Loucy (cell line): ENCODE measurements around the gene PBX1.

Experiments used
- H2AFZ ChIP-seq: fragments of 200-600 bp; sonication (generic); 2 replicates; pipeline ENCODE4 v1.6.0; 2016; ENCODE audit warnings: antibody characterized with exemption, mild to moderate bottlenecking, low read length, moderate library complexity
- H3F3A ChIP-seq: fragments of 200-600 bp; 2 replicates; pipeline ENCODE4 v1.6.0; 2016; ENCODE audit warnings: antibody characterized with exemption, low read depth, mild to moderate bottlenecking
- H3K27me3 ChIP-seq: fragments of 200-600 bp; sonication (generic); 2 replicates; pipeline ENCODE4 v1.6.1; 2014; ENCODE audit warnings: low read length, mild to moderate bottlenecking; ENCODE audit not compliant: insufficient read depth, poor library complexity, severe bottlenecking
- H3K36me3 ChIP-seq: fragments of 200-600 bp; sonication (generic); 2 replicates; pipeline ENCODE4 v1.6.1; 2016; ENCODE audit warnings: low read length; ENCODE audit not compliant: insufficient read depth
- H3K4me1 ChIP-seq: fragments of 200-600 bp; sonication (generic); 2 replicates; pipeline ENCODE4 v1.5.1; 2014; ENCODE audit warnings: low read length, mild to moderate bottlenecking; ENCODE audit not compliant: insufficient read depth, poor library complexity, severe bottlenecking
- H3K4me2 ChIP-seq: fragments of 200-600 bp; sonication (generic); 2 replicates; pipeline ENCODE4 v1.6.0; 2014; ENCODE audit warnings: antibody characterized with exemption, low read length, low read depth, mild to moderate bottlenecking; ENCODE audit not compliant: poor library complexity, severe bottlenecking
- H3K4me3 ChIP-seq: fragments of 200-600 bp; sonication (generic); 2 replicates; pipeline ENCODE4 v1.5.1; 2014; ENCODE audit warnings: low read length, mild to moderate bottlenecking, mixed read lengths; ENCODE audit not compliant: poor library complexity, severe bottlenecking
- H3K79me2 ChIP-seq: fragments of 200-600 bp; sonication (generic); 2 replicates; pipeline ENCODE4 v1.6.1; 2014; ENCODE audit warnings: low read length; ENCODE audit not compliant: insufficient read depth
- H3K9ac ChIP-seq: fragments of 200-600 bp; sonication (generic); 2 replicates; pipeline ENCODE4 v1.6.0; 2014; ENCODE audit warnings: mild to moderate bottlenecking, low read depth, low read length, moderate library complexity; ENCODE audit not compliant: poor library complexity, severe bottlenecking
- H3K9me2 ChIP-seq: fragments of 200-600 bp; sonication (generic); replicated peaks from 2 replicates; pipeline ENCODE4 v1.6.1; 2016; ENCODE audit warnings: low read depth, low read length, mixed read lengths
- H3K9me3 ChIP-seq: fragments of 200-600 bp; sonication (generic); 2 replicates; pipeline ENCODE4 v1.6.1; 2014; ENCODE audit warnings: mild to moderate bottlenecking, antibody characterized with exemption, low read length, low read depth; ENCODE audit not compliant: insufficient read depth
- H4K20me1 ChIP-seq: fragments of 200-600 bp; sonication (generic); 2 replicates; pipeline ENCODE4 v1.6.0; 2014; ENCODE audit warnings: antibody characterized with exemption, low read length, mild to moderate bottlenecking; ENCODE audit not compliant: insufficient read depth, poor library complexity, severe bottlenecking
- EZH2phosphoT487 ChIP-seq: fragments of 200-600 bp; IDR thresholded peaks from 2 replicates; pipeline ENCODE4 v1.6.1; 2018; ENCODE audit warnings: antibody characterized with exemption, mild to moderate bottlenecking, moderate library complexity, borderline replicate concordance
- TF ChIP-seq, protein P1 (sequence below): fragments of 200-600 bp; sonication (generic); conservative IDR thresholded peaks from 2 replicates; pipeline ENCODE4 v1.5.1; 2014; ENCODE audit warnings: mild to moderate bottlenecking, antibody characterized with exemption, low read length

PBX1 gene

DNA sequence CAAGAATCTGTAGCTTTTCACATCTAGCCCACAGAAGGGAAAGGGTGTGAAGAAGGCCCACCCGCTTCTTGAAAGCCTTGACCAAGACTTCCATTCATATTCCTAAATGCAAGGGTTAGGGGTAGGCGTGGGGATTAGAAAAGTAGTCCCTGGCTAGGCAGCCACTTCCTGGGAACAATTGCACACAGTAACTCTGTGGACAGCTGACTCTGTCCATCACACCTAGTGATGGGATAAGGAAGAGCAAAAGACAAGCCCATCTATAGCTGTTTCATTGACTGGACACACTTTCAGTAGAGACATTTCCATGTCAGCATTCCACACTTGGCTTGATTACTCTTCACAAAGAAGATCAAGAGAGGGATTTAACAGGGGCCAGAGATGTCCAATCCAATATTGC is 294.2 kb downstream of the PBX1 start:
- Histone ChIP-seq H3K9me2 (no peaks in the 10 kb centered on the region), H3K79me2 (no peaks in the 10 kb centered on the region), H3K27me3 (no peaks in the 10 kb centered on the region), H3K4me2 (no peak overlapping the region), H3K4me3 (no peak overlapping the region), H3F3A (no peaks in the 10 kb centered on the region), H3K9me3 (0 out of 2 replicates have a peak, but pooled peaks cover 2% of the 10 kb centered on the region), H3K36me3 (no peaks in the 10 kb centered on the region), H4K20me1 (no peaks in the 10 kb centered on the region), H2AFZ (no peak overlapping the region), H3K4me1 (no peaks in the 10 kb centered on the region), H3K9ac (no peak overlapping the region)
- no peak for TF ChIP-seq EZH2phosphoT487
- TF ChIP-seq, protein P1, sequence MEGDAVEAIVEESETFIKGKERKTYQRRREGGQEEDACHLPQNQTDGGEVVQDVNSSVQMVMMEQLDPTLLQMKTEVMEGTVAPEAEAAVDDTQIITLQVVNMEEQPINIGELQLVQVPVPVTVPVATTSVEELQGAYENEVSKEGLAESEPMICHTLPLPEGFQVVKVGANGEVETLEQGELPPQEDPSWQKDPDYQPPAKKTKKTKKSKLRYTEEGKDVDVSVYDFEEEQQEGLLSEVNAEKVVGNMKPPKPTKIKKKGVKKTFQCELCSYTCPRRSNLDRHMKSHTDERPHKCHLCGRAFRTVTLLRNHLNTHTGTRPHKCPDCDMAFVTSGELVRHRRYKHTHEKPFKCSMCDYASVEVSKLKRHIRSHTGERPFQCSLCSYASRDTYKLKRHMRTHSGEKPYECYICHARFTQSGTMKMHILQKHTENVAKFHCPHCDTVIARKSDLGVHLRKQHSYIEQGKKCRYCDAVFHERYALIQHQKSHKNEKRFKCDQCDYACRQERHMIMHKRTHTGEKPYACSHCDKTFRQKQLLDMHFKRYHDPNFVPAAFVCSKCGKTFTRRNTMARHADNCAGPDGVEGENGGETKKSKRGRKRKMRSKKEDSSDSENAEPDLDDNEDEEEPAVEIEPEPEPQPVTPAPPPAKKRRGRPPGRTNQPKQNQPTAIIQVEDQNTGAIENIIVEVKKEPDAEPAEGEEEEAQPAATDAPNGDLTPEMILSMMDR = no peak

DNA sequence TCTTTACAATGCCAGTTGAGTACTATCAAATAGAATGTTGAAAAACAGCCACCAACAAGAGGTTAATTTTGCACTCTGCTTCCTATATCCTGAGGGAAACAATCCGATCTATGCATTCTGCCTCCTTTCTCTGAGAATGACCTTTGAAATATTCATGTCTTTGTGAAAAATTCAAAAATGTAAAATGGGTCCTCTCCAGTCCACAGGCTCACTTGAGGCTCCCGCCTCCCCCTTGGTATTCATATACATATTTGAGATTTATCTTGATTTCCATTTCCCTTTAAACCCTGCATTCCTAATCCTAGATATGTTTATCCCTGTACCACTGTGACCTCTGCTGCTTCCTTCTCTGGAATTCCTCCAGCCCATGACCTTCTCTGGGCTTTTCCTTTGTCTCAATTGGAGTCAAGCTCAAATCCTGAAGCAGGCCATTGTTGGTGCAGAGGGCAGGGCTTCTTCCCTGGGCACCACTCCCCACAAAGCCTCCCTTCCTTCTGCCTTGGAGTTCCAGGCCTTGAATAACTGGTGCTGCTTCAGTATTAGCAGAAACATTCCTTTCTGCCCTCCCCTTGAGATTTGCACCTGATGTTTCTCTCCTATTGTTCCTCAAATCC is 296.8 kb downstream of the PBX1 start:
- H3K4me3 ChIP-seq = no peak overlapping the region
- no peaks in the 10 kb centered on the region for H3K9me2 ChIP-seq
- H3K9ac ChIP-seq = no peak overlapping the region
- TF ChIP-seq EZH2phosphoT487 = no peak
- TF ChIP-seq, protein P1 = no peak
- no peaks in the 10 kb centered on the region for H4K20me1 ChIP-seq
- no peaks in the 10 kb centered on the region for H3K36me3 ChIP-seq
- H2AFZ ChIP-seq = no peak overlapping the region
- H3K4me2 ChIP-seq = no peak overlapping the region
- H3K4me1 ChIP-seq = no peaks in the 10 kb centered on the region
- peaks cover 3% of the 10 kb centered on the region; the same call in 1 of the 2 replicates for H3K9me3 ChIP-seq
- no peaks in the 10 kb centered on the region for H3K79me2 ChIP-seq
- H3F3A ChIP-seq = no peaks in the 10 kb centered on the region
- no peaks in the 10 kb centered on the region for H3K27me3 ChIP-seq

DNA sequence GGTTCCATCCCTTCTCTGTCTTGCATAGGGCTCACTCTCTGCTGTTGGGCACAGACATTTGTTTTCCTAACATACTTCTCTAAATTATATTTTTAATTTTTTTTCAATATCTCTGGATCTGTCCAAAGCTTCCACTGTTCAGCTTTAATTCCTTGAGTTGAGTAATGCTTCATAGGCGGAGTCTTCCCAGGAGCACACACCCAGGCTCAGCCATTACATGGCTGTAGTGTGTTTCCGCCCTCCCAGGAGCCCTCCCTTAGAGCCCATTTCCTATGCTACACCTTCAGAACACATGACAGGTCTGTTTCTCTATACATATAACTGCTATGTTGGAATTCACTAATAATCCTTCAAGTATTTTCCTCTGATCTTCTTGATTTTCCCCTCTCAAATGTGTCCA is 297.4 kb downstream of the PBX1 start:
- Histone ChIP-seq H3K4me2 (no peak overlapping the region), H3F3A (no peaks in the 10 kb centered on the region), H3K9ac (no peak overlapping the region), H3K9me2 (no peaks in the 10 kb centered on the region), H3K9me3 (peaks cover 3% of the 10 kb centered on the region; the same call in 1 of the 2 replicates), H4K20me1 (no peaks in the 10 kb centered on the region), H2AFZ (no peak overlapping the region), H3K27me3 (no peaks in the 10 kb centered on the region), H3K36me3 (no peaks in the 10 kb centered on the region), H3K4me3 (no peak overlapping the region), H3K4me1 (no peaks in the 10 kb centered on the region), H3K79me2 (no peaks in the 10 kb centered on the region)
- TF ChIP-seq EZH2phosphoT487 = no peak
- TF ChIP-seq, protein P1 = no peak
